Measurements from ENCODE around the gene DSTN. TPM values are rescaled to one million over a fixed set of nuclear protein-coding genes. Genes with fewer than 3 reads are reported as not detected.

Gene DSTN
- total RNA-seq, 1 experiment from 2014 or later, result 560 TPM

DNA sequence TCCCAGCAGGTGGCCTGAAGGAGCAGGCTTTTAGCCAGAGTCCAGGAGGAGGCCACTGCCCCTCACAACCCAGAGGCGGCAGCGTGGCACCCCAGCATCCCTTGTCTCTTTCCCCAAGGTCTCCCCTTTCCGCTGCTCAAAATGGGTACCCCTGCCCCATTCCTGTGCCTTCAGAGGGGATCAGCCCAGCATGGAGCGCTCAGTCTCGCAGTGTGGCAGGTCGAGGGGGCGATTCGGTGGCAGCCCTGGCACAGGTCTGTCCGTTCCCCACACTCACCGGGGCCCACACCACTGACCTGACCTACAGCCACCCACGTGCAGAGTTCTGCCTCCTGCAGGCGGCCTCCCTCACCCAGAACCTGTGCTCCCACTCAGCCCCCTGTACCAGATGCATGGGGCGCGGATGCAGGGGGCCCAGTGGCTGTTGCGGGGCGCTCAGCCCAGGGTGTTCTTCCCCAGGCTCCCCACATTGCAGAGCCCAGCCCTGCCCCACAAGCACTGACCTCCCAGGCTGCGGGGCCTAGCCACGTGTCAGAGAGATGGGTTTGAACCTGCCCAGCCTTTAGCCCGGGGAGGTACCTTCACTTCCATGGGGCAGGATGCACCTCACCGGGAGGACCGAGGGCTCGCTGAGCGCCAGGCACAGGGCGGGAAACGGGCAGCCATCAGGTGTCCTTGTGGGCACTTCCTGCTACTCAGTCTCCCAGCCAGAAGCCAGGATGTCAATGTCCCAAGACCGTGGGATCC is 41.8 kb downstream of the DSTN start:
- DNase-seq (ENCODE audit: low spot score), result no peak

DNA sequence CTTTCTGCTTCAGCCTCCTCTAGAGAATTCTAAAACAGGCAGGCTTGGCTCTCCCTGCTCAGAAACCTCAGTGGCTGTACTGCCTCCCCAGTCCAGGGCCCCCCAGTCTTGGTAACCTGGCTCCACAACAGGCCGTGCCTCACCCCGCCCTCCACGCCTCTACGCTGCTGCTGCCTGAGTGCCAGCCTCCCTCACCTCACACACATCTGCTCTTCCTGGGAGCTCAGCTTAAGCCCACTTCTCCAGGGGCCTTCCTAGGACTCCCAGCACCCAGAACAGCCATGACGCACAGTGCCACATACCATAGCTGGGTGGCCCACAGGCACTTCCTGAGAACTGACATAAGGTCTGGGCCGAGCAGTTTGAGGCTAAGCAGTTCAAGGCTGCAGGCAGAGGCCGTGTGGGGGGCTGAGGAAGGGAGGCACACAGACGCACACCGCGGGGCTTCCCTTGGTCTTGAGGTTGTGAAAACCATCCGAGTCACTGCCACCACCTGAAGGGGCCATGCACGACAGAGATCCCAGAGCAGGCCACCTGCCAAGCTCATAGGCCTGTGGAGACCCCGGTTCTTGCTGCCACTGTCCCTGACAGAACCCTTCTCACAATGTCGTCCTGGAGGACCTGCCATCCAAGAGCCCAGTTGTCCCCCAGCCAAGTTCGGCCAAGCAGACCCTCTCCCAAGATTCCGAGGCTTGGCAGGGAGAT is 42.6 kb downstream of the DSTN start:
- DNase-seq (ENCODE audit: low spot score), result no peak

DNA sequence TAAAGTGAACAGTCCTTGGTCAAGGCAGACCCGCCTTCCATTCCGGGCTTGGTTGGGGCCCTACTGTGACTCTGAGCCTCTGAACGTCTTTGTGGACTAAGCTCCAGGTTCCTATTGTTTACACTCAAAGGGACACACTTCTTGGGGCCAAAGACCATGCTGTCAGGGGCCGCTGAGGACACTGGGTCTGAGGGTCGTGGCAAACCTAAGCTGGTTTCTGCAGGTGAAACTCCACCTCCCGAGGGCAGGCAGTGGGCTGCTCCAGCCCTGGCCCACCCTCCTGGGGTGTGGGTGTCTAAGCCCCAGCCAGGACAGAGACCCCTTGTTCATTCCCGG is 43.1 kb downstream of the DSTN start:
- DNase-seq (ENCODE audit: low spot score), result no peak

DNA sequence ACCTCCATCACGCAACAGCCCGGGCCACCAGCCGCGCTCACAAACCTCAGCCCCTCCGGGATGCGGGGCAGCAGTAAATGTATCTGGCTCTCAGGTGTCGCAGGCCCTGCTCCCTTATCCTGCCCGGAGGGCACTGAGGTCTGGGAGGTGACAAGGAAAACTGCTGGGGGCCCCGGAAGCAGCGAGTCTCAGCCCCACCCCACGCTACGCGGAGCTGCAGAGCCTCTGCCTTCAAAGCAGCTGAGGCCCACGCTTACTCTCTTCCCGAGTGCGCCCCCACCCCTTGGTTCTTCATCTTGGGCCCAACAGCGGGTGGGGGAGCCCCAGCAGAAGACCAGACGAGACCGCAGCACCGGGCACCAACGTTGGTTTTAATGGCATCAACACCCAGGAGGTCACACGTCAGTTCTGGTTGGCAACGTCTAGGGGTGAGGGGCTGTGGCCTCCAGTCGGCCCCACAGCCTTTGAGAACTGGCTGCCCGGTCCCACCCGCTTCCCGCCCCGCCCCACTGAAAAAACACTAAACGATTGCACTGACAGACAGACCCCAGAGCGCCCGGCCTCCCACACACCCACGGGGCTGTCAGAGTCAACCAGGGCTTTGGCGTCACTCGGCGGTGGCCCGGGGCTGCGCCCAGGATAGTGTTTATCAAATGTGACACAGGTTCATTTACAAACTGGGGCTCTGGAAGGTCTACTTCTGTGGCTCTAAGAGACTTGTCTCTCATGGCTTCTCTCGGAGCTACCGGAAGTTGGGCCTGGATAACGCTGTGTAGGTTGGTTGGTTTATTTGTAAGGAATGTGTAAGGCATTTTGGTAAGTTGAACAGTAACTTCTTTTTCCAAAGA is 43.7 kb downstream of the DSTN start:
- DNase-seq (ENCODE audit: low spot score), result no peak

DNA sequence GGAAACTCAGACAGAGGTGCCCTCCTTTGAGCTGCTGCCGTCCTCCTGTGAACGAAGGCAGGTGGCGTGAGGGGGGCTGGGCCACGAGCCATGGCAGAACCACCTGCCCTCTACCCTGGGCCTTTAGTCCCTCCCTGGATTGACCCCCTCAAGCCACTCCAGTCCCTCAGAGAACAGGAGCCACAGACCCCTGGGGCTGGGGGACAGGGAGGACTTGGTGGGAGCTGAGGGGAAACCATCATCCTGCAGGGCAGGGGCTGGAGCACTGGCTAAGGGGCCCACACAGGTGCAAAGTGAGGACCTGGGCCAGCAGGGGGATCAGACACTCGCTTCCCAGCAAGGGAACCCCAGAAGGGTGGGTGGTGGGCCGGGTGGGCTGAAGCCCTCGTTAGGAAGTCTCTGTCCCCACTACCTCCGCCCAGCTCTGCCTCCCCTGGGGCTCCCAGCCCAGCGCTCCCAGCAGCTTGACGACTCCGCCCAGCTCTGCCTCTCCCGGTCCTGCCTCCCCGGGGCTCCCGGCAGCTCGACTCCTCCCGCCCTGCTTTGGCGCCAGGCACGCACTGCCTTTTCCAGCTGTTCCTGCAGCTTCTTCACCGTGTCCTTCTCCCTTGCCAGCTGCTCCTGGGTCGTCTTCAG is 44.4 kb downstream of the DSTN start:
- DNase-seq (ENCODE audit: low spot score), result peak; percentile 35

DNA sequence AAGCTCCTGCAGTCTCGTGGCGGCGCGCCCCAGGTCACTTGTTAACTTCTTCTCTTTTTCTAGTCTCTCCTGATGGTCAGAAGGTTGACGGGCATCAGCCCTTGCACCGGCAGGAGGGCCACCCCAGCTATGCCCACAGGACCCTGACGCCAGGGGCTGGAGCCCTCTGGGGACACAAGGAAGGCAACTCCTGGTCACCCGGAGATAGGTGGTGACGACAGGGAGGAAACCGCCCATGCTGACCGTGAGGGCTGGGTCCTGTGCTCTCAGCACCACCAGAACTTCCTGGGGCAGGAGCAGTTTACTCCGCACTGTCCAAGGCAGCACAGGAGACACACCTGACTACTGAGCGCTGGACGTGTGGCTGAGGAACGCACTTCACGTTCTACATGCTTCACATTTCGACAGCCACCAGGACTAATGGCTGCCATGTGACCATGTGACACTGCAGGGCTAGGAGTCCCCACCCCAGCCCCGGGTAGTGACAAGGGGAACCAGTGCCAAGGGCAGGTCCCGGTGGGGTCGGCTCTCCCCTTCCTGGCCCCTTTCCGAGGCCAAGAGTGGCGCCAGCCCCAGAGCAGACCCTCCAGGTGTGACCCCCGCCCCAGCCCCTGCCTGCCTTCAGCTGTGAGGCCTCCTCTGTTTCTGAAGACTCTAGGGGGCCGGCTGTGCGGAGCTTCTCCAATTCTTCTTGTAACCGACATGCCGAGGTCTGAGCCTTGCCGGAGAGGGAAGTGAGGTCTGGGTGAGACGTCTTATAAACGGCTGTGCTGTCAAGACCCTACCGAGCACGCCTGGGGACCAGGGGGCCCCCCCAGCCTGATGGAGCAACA is 45.2 kb downstream of the DSTN start:
- DNase-seq (ENCODE audit: low spot score), result no peak

DNA sequence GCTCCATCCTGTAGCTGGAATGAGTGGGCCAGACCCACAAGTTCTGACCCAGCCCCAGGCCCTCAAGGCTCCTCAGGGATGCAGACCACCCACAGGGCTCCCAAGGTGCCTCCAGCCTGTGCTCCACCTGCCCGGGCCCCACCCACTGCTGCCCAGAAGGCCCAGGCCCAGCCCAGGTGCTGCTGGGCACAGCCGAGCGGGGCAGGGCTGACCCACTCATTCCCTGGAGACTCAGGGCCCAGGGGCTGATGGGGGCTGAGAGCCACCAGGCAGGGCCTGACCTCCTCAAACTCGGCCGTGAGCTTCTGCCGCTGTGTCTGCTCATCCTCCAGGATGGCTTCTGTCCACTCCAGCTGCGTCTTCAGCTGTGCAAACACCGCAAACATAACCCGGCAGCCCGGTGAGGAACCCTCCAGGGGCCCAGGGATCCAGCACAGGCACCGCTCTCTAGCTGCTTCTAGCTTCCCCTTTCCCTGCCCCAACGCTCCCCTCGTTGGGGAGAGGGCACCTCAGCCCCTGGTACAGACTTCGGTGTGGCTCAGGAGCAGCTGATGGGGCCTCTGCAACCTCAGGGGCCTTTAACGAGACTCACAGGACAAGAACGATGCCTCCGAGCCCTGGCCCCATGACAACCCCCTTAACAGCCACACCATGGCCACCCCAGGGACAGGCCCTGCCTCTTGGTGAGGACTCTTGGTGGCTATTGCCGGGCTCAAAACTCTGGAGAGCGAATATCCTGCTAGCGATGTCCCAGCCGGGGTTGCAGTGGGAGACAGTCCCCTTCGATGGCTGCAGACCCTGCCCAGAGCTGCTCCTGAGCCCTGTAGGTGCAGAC is 46.0 kb downstream of the DSTN start:
- DNase-seq (ENCODE audit: low spot score), result no peak

DNA sequence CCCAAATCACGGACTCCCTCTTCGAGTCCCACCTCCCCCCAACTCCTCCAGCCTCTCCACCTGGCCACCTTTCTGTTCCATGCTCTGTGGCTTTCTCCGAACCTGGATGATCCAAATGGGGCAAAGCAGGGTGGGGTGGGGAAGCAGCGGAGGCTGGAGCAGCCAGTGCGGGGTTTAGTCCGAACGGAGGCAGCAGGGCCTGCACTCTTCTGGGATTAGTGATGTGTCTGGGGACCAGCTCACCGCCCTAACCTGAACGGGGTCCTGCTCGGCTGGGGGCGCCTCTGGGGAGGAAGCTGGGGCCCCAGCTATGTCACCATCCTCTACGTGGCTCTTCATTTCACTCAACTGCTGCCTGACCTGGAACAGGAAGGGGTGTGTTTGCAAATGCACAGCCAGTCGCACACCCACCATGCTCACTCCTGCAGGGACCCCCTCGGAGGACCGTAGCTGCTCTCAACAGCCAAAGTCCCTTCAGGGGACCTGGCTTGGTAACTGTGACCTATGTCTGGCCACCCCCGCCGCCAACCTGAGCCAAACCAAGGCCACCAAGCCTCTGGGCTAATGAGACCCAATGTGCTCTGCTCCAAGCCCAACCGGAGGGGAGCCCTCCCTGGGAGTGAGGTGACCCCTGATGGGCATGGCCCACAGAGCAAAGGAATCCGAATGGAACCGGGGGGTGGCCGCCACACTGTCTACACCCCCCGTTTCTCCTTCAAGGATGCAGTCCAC is 46.8 kb downstream of the DSTN start:
- no peak for DNase-seq (ENCODE audit: low spot score)

DNA sequence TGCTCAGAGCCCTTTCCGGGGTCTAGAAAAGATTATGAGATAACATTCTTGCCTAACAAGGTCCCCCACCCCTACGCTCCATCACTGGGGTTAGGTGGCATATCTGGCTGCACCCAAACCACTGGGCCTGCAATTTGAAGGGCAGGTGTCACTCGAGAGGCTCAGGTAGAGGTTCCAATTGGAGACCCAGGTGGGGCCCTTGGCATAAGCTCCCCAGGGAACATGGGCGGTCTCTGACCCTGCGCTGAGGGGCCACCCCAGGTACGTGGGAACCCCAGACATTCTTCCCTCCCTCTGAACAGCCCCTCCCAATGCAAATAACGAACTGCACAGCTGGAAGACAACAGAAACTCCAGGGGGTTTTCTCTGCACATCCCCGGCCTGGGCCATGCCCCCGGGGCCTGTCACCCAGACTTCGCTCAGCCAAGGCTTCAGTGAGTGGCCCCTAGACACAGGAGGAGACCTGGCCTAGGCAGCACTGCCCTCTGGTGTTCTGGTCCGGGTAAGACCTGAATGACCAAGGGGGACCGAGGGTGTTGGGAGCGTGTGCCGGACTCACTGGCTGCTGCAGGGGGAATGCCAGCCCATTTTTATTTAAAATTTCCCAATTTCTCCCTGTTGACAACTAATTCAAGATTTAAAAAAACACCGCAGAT is 47.5 kb downstream of the DSTN start:
- DNase-seq (ENCODE audit: low spot score), result peak; percentile 50

DNA sequence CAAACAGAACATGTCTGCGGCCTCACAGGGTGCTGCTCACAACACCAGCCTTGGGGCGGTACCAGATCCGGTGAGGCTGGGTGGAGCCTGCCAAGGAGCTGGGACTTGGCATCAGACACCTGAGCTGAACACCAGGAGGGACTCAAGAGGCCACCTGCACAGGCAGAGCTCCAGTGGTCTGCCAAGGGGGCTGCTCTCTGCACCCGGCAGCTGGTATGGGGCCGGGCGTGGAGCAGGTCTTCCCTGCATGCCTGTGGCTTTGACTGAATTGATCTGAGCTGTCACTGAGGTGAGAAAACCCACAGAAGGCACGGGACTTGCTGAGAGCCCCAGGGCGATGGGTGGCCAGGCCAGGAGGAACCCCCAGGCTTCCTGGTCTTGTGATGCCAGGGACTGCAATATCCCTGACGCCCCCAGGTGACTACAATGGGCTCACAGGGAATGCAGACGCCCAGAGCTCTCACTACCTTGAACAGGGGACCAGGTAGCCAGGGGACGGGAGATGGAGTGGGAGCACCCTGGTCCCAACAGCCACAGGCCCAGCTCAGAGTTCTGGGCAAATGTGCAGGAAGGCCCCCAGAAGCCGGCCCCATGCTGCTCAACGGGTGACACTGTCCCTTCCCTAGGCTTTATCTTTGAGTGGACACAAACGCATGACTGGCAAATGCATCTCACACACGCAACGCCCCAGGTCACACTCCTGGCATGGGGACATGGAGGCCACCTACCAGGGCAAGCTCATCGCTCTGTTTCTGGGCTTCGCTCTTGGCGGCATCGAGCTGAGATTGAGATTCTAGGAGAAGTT is 48.2 kb downstream of the DSTN start:
- DNase-seq (ENCODE audit: low spot score), result no peak

DNA sequence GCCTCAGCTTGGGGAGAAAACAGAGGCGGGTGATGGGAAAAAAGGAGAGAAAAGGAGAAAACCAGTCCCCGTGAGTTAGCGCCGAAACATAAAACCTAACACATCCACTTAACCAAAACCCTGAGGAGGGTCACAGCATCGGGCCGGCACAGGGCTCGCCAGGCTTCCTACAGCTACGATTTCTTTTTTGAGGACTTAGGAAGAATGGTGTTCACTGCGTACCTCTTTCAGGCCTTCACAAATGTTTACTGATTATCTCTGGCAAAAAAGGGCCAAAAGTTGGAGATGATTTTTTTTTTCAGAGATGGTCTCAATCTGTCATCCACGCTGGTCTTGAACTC is 48.8 kb downstream of the DSTN start:
- DNase-seq (ENCODE audit: low spot score), result no peak

DNA sequence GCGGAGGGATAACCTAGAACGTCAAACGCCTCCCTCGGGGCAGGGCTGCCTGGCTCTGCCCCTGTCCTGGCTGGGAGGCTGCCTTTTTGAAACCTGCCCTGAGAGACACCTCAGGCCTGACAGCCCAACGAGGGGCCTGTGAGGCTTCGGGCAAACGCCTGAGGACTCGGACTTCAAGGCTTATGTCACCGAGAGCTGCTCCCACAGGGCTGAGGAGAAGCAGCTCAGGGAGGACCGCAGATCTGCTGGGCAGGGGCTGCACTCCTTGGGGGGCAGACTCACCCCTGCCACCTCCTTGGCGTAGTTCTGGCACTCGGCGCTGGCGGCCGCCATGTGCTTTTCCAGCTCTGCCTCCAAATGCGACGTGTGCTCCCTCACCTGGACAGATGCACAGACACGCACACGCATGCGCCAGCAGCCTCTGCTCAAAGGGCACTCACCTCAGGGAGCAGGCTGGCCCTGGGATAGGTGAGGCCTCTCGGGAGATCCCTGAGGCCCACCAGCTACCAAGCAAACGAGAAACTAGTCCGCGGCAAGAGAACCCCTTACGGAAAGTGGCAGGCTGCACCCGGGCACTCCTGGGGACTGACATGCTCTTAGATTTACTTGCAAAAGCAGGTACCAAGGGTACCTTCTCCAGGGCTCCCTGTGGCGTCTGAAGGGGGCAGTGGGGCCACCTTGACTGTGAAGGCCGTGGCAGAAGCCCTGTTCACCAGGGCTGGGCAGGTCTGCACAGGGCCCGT is 49.6 kb downstream of the DSTN start:
- no peak for DNase-seq (ENCODE audit: low spot score)

DNA sequence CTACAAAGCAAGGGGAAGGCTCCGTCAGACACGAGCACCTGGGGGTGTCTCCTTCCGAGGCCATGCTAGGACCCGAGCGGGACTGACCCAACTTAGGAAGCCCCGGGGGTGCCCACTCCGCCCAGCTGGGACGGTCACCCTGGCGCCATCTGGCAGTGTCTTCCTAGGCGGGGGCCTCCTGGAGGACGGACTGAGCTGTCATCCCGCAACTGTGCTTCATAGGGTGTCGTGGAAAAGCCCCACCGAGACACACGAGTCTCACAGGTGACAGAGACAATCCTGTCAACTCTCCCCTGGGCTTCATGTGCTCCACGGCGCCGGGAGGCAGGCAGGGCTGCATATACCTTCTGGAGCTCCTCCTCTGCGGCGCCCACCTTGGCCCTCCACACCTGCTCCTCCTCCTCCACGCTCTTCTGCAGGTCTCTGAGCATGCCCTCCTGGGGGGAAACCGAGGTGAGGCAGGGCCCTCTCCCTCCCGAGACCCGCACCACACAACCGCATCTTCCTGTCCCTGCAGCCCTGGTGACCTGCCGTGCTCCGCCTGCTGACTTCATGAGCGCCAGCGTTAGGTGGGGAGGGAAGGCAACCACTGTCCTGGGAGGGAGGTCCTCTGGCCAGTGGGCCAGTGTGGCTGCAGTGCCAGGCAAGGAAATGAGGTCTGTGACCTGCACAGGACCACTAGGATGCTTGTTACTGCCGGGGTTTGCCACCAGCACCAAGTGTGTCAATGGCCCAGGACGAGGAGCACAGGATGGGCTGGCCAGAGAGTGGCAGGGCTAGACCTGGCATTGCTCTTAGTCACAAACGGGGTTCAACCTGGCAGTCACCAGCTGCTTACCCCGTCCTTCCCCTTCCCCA is 50.7 kb downstream of the DSTN start:
- DNase-seq (ENCODE audit: low spot score), result no peak

DNA sequence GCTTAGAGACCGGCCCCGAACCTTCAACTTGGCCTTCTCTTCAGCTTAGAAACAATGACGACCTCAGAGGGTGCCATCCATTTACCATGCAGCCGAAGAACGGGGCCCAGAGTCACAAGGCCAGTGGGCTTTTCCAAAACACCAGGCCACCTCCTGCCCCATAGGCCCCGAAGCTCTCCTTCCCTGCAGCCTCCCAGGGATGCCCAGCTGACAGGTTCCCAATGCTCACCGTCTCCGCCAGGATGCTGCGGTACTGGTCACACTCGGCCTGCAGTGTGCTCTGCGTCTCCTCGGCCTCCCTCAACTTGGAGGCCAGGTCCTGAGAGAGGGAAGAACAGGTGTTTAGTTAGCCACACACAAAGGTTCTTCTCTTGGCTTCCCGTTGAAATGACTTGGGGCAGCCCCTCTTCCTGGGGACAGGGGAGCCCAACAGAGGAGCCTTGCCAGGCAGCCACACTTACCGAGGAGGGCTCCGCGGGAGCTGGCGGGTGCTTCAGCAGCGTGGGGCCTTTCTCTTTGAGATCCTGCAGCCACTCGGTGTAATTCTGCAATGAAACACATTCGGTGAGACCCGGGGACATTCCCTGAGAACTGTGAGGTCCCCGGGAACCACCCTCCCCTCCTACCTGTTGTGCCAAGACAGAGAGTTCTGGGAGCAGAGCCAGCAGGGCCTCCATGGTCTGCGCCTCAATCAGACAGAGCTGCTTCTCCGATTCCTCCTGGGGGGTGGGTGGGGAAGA is 51.5 kb downstream of the DSTN start:
- no peak for DNase-seq (ENCODE audit: low spot score)

DNA sequence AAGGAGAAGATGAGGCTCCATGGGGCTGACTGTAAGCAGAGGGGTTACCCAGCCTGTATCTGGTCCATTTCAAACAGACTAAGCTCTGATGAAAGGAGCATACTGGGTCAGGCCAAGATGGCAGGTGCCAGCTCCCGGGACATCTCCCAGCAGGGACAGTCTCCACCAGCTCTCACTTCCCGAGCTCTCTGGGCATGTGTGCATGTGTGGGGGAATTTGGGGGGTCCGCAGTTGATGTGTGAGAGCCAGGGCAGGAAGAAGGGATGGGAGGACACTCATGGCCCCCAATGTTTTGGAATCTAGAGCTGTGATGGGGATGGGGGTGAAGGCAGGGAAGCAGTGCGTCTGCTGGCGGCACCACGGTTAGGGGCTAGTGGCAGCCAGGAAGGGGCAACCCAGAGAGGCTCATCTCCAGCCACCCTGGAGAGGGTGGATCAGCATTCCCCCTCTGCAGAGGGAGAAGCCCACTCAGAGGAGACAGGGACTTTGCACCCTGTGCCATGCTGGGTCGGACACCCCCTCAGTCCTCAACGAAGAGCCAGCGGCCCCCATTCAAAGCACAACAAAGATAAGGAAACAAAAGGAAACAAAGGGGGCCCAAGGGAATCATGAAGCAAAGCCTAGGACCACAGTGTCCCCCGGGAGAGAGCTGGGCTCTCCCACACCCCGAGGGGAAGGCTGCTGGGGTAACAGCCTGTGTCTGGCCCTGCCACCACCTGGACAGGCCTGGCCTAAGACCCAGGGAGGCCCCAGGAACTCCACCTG is 52.4 kb downstream of the DSTN start:
- DNase-seq (ENCODE audit: low spot score), result no peak

Data from A172 (cell line).